GM23338 (cell line): ENCODE results near the gene CDYL2.

Experiments
- EZH2 ChIP-seq: fragments of 200-600 bp; sonication (generic); IDR thresholded peaks from one replicate; pipeline ENCODE4 v1.8.0; 2017; ENCODE audit warnings: antibody characterized with exemption, mild to moderate bottlenecking, low read depth; ENCODE audit not compliant: unreplicated experiment
- TF ChIP-seq, protein P1 (sequence below), 2 experiments: fragments of 200-600 bp in 1 of 2; sonication (generic) in 1 of 2; conservative IDR thresholded peaks; 2 replicates each; pipeline versions ENCODE4 v1.5.1 to v1.6.1; 2016 to 2017; ENCODE audit warnings: antibody characterized with exemption in 2 of 2, low read depth in 2 of 2, mild to moderate bottlenecking in 2 of 2, moderate library complexity in 1 of 2
- TF ChIP-seq, protein P2 (sequence below): IDR thresholded peaks from one replicate; pipeline ENCODE4 v1.6.1; 2018; ENCODE audit warnings: antibody characterized with exemption; ENCODE audit not compliant: unreplicated experiment

DNA sequence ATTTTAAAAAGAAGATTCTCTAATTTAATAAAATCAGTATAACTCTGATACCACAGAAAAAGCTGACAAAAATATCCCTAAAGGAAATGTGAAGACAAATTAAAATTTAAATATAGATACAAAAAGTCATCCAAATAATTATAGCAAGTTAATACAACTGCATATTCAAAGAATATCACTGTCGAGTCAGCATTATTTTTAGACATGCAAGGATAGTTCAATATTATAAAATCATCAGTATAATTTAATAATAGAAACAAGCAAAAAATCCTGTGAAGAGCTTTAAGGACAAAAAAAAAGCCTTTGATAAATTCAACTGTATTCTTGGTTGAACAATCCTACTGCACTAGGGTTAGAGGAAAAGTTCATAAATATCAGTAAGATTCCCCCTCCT lies 21.0 kb upstream of the CDYL2 start:
- TF ChIP-seq, protein P1, sequence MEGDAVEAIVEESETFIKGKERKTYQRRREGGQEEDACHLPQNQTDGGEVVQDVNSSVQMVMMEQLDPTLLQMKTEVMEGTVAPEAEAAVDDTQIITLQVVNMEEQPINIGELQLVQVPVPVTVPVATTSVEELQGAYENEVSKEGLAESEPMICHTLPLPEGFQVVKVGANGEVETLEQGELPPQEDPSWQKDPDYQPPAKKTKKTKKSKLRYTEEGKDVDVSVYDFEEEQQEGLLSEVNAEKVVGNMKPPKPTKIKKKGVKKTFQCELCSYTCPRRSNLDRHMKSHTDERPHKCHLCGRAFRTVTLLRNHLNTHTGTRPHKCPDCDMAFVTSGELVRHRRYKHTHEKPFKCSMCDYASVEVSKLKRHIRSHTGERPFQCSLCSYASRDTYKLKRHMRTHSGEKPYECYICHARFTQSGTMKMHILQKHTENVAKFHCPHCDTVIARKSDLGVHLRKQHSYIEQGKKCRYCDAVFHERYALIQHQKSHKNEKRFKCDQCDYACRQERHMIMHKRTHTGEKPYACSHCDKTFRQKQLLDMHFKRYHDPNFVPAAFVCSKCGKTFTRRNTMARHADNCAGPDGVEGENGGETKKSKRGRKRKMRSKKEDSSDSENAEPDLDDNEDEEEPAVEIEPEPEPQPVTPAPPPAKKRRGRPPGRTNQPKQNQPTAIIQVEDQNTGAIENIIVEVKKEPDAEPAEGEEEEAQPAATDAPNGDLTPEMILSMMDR (conservative IDR thresholded peaks at IDR 0.05; ENCODE audit: low read depth in 2 of 2) = no peak
- no peak for TF ChIP-seq EZH2
- TF ChIP-seq, protein P2, sequence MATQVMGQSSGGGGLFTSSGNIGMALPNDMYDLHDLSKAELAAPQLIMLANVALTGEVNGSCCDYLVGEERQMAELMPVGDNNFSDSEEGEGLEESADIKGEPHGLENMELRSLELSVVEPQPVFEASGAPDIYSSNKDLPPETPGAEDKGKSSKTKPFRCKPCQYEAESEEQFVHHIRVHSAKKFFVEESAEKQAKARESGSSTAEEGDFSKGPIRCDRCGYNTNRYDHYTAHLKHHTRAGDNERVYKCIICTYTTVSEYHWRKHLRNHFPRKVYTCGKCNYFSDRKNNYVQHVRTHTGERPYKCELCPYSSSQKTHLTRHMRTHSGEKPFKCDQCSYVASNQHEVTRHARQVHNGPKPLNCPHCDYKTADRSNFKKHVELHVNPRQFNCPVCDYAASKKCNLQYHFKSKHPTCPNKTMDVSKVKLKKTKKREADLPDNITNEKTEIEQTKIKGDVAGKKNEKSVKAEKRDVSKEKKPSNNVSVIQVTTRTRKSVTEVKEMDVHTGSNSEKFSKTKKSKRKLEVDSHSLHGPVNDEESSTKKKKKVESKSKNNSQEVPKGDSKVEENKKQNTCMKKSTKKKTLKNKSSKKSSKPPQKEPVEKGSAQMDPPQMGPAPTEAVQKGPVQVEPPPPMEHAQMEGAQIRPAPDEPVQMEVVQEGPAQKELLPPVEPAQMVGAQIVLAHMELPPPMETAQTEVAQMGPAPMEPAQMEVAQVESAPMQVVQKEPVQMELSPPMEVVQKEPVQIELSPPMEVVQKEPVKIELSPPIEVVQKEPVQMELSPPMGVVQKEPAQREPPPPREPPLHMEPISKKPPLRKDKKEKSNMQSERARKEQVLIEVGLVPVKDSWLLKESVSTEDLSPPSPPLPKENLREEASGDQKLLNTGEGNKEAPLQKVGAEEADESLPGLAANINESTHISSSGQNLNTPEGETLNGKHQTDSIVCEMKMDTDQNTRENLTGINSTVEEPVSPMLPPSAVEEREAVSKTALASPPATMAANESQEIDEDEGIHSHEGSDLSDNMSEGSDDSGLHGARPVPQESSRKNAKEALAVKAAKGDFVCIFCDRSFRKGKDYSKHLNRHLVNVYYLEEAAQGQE = no peak
